Measurements from ENCODE around the gene CELSR2.
A peak's percentile ranks its signal among the peaks of the same experiment; 100 is the strongest.

Gene CELSR2

DNA sequence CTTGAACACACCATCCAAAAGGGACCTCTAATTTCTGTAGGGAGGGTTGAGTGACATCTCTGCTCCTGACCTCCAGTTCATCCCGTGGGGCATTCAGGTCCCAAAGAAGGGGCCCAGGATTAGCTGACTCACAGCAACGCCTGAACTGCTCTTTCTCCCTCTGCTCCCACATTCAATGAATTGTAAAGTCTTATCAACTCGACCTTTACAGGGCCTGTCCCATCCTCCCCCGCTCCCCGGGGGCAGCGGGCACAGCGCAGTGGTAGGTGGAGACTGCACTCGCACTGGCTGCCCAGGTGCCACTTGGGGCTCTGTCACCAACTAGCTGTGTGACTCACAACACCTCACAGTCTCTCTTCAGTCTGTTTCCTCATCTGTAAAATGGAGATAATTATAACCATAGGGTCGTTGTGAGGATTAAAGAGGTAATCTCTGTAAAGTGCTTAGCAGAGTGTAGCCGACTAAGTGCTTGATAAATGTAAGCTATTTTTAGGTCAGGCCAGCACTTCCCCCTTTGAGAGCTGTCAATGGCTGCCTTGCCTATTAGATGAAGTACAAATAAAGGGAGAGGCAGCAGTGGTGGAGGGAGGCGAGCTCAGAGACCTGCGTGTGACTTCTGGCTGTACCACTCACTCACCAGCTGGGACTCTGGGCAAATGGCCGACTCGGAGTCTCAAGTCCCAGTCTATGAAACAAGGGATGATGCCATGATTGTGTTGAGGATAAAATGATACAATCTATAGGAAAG, 58.1 kb downstream of the CELSR2 start:
- Histone ChIP-seq H3K4me3 (no peak overlapping the region), H3K27ac (peak overlapping the region in 1 of 2 donors; percentile 46)
- no peak for DNase-seq (ENCODE audit: low spot score)
- TF ChIP-seq, protein P1, sequence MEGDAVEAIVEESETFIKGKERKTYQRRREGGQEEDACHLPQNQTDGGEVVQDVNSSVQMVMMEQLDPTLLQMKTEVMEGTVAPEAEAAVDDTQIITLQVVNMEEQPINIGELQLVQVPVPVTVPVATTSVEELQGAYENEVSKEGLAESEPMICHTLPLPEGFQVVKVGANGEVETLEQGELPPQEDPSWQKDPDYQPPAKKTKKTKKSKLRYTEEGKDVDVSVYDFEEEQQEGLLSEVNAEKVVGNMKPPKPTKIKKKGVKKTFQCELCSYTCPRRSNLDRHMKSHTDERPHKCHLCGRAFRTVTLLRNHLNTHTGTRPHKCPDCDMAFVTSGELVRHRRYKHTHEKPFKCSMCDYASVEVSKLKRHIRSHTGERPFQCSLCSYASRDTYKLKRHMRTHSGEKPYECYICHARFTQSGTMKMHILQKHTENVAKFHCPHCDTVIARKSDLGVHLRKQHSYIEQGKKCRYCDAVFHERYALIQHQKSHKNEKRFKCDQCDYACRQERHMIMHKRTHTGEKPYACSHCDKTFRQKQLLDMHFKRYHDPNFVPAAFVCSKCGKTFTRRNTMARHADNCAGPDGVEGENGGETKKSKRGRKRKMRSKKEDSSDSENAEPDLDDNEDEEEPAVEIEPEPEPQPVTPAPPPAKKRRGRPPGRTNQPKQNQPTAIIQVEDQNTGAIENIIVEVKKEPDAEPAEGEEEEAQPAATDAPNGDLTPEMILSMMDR (IDR thresholded peaks at IDR 0.05), result no peak

DNA sequence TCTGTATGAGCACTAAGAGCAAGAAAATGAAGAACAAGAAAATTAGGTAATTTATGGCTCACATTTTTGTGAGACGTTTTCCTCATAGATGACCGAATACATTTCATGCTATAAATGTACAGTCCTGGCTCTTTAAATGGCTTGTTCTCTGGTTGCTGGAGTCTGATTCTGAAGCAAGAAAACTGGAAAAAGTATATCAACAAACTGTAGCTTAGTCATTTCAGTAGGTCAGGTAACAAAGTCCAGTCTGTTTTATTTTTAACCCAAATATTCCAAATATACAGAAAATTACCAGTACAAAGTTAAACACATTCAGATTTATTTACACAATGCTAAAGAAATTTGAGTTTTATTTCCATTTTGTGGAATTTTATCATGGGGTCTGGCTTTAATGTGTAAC, 60.0 kb downstream of the CELSR2 start:
- Histone ChIP-seq H3K27ac (no peak overlapping the region), H3K4me3 (no peak overlapping the region)
- TF ChIP-seq, protein P1 (IDR thresholded peaks at IDR 0.05), result no peak
- DNase-seq (ENCODE audit: low spot score), result no peak

DNA sequence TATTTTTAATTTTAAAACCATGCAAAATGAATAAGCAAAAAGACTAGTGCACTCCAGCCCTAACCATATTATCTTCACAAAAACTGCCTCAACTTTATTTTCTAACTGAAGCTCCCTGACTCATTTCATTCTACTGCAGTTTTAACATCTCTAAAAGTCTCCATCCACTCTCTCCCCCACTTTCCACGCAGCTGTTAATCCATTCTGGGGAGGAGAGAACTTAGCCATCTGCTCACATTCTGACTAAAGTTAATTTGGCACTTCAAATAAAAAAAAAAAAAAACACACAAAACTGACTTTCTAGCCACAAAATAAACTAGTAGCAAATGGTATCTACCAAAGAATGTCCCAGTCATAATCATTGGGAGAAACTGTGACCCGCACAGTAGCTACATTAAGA, 62.9 kb downstream of the CELSR2 start:
- H3K4me3 ChIP-seq, result no peak overlapping the region
- TF ChIP-seq, protein P1 (IDR thresholded peaks at IDR 0.05), result no peak
- H3K27ac ChIP-seq, result no peak overlapping the region
- no peak for DNase-seq (ENCODE audit: low spot score)

DNA sequence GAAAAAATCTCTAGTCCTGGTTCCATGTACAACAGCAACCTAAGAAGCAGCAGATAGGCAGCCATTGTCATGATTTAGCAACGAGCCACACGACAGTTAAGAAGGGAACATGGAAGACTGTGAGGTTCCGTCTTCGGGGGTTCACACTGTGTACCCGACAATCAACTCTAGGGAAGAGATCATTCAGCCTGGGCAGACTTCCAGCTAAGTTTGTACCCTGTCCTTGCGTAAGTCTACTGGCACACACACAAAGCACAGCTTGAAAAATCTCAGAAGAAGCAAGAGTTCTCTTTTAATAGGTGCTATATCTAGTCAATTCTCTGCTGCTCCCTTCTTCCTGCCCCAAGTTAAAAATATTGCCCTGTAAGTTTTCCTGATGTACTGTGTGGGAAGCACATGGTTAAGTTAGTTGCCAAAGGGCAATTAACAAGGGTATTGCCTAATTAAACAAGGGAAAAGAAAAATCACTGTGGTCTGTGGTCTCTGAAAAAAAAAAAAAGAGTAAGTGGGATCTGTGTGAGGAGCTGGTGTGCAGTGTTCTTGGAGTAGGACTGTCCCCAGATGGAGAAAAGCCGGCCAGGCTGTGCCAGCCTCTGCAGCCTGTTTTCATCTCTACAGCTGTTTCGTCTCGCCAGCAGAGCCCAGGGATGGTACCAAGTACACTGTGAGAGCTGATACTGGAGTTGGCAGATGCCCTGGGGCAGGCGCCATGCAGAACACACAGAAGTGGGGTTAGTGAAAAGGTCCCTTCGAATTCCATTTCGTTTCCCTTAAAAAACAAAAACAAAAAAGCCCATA, 63.8 kb downstream of the CELSR2 start:
- no peak overlapping the region for H3K4me3 ChIP-seq
- TF ChIP-seq, protein P1 (IDR thresholded peaks at IDR 0.05), result no peak
- no peak overlapping the region for H3K27ac ChIP-seq
- peak; percentile 47 for DNase-seq (ENCODE audit: low spot score)

DNA sequence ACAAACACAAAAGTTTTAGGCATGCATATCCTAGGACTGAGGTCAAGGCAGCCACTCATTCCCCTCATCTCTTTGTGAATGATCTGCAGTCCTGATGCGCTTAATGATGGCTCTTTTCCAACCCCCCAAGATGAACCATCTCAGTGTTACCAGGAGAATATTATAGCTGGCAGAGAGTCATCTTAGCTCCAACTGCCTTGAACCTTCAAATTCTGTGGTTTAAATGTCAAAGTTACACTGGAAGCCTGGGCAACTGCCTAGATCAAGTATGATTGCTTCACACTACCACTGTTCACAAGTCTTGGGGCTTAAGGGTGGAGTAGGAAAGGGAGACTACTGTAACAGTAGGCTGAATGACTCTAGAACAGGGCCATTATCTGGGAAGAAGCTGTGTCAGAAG, 65.5 kb downstream of the CELSR2 start:
- Histone ChIP-seq H3K27ac (no peak overlapping the region), H3K4me3 (no peak overlapping the region)
- TF ChIP-seq, protein P1 (IDR thresholded peaks at IDR 0.05), result no peak
- no peak for DNase-seq (ENCODE audit: low spot score)

DNA sequence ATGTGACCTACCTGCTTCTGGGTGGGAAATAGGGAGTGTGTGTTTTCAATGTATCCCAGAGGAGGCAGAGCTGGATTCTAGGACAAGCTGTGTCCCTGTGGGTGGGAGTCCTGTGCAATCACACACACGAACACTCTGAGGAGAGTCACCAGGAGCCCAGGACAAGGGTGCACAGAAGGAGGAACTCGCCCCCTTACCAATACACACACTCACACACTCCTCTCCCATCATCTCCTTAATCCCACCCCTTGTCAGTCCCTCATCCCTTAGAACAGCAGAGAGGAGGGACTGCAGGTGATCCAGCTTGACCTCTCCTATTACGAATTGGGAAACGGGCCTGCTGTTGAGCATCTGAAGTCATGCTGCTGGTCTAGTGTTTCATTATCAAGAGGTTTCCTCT, 65.9 kb downstream of the CELSR2 start:
- TF ChIP-seq, protein P1 (IDR thresholded peaks at IDR 0.05), result no peak
- no peak for DNase-seq (ENCODE audit: low spot score)
- Histone ChIP-seq H3K4me3 (no peak overlapping the region), H3K27ac (no peak overlapping the region)

All from coronary artery (tissue), 2 donors.